Hematopoietic multipotent progenitor cell treated with erythropoietin and hydrocortisone succinate and interleukin-3 and kit ligand, for 6 days (in vitro differentiated cells): ENCODE measurements around the gene HEXD.
"Not testable (repeated sequence)": the region's sequence is repeated elsewhere in the genome, so short reads cannot be mapped to it uniquely, and the experiment has no call there.

ENCODE experiments used
- DNase-seq: peaks from one replicate; pipeline ENCODE4 v3.0.0-alpha.2; 2015

The HEXD gene

GRCh38 chr17:82418001-82418986 is at the start of gene HEXD, which contains the start of gene OGFOD3:
Gene HEXD (plus strand): TSS chr17:82418347. CDS start chr17:82419800, 1,453 bp downstream.
Gene OGFOD3 (minus strand): TSS chr17:82418586. CDS start chr17:82418485, 101 bp downstream.
- DNase-seq, result peak; percentile 92

GRCh38 chr17:82369211-82369610 is 48.9 kb upstream of the HEXD start:
- DNase-seq, result no peak

GRCh38 chr17:82370471-82371332 is 47.4 kb upstream of the HEXD start:
- DNase-seq, result no peak

- DNase-seq, result no peak
These were observed 46.6 kb upstream of the HEXD start, which contains the start of gene UTS2R for GRCh38 chr17:82371333-82372248. Gene UTS2R (plus strand): TSS chr17:82371765. CDS start chr17:82374325, 2,560 bp downstream.

GRCh38 chr17:82372249-82373071 is 45.7 kb upstream of the HEXD start:
- DNase-seq, result no peak

- not testable (repeated sequence) for DNase-seq
These were observed 45.1 kb upstream of the HEXD start for GRCh38 chr17:82373072-82373452.

GRCh38 chr17:82373731-82374625 is 44.2 kb upstream of the HEXD start:
- no peak for DNase-seq

- no peak for DNase-seq
These were observed 43.4 kb upstream of the HEXD start for GRCh38 chr17:82374626-82375331.

GRCh38 chr17:82375359-82376041 is 42.6 kb upstream of the HEXD start:
- DNase-seq, result no peak

GRCh38 chr17:82376042-82376730 is 42.0 kb upstream of the HEXD start:
- DNase-seq, result no peak

- not testable (repeated sequence) for DNase-seq
These were observed 40.9 kb upstream of the HEXD start for GRCh38 chr17:82377294-82377693.

GRCh38 chr17:82377924-82378740 is 40.0 kb upstream of the HEXD start:
- no peak for DNase-seq

GRCh38 chr17:82378741-82379021 is 39.5 kb upstream of the HEXD start:
- no peak for DNase-seq

GRCh38 chr17:82380860-82381702 is 37.1 kb upstream of the HEXD start:
- no peak for DNase-seq

GRCh38 chr17:82381703-82382009 is 36.5 kb upstream of the HEXD start:
- DNase-seq, result not testable (repeated sequence)

- DNase-seq, result not testable (repeated sequence)
These were observed 35.8 kb upstream of the HEXD start for GRCh38 chr17:82382220-82382932.
